Brain microvascular endothelial cell (primary cell): ENCODE data around the gene IMPA2.

Experiments
- DNase-seq: peaks from one replicate; pipeline ENCODE4 v3.0.0-alpha.2; 2020
- H3K27ac ChIP-seq: fragments of 250-450 bp; sonication (Bioruptor Pico); 2 replicates; pipeline ENCODE4 v1.5.1; 2020; ENCODE audit warnings: mild to moderate bottlenecking, moderate library complexity
- H3K27me3 ChIP-seq: fragments of 250-450 bp; sonication (Bioruptor Pico); replicated peaks from 2 replicates; pipeline ENCODE4 v1.5.1; 2020; ENCODE audit warnings: mild to moderate bottlenecking
- H3K36me3 ChIP-seq: fragments of 250-450 bp; sonication (Bioruptor Pico); replicated peaks from 2 replicates; pipeline ENCODE4 v1.5.1; 2020; ENCODE audit warnings: mild to moderate bottlenecking
- H3K4me3 ChIP-seq: 2 replicates; pipeline ENCODE4 v1.5.1; 2011; ENCODE audit warnings: low read depth, mild to moderate bottlenecking, control low read depth, low read length, moderate library complexity
- CTCF ChIP-seq: IDR thresholded peaks from 2 replicates; pipeline ENCODE4 v1.5.1; 2011; ENCODE audit warnings: low read depth, mild to moderate bottlenecking, moderate library complexity, low read length, control low read depth, inconsistent platforms; ENCODE audit errors: missing control alignments
- in situ Hi-C: cut with HindIII; loops from 2 replicates; pipeline ENCODE4 v1.10.0; 2017; ENCODE audit warnings: low sequenced_read_pairs, low pct_ligation_motif_present

IMPA2 gene

GRCh38 chr18:12031181-12031580 is 49.9 kb downstream of the IMPA2 start:
- in situ Hi-C loops = no loop called here
- no peak for TF ChIP-seq CTCF
- Histone ChIP-seq H3K27me3 (no peaks in the 10 kb centered on the region), H3K36me3 (no peaks in the 10 kb centered on the region), H3K27ac (no peak overlapping the region), H3K4me3 (no peak overlapping the region)
- no peak for DNase-seq

- DNase-seq = peak; percentile 57
- H3K27ac ChIP-seq = no peak overlapping the region
- no peaks in the 10 kb centered on the region for H3K27me3 ChIP-seq
- in situ Hi-C loops = no loop called here
- no peaks in the 10 kb centered on the region for H3K36me3 ChIP-seq
- no peak overlapping the region for H3K4me3 ChIP-seq
- TF ChIP-seq CTCF = no peak
Observed at GRCh38 chr18:12031846-12032245, 50.5 kb downstream of the IMPA2 start.

- no peak for DNase-seq
- Histone ChIP-seq H3K36me3 (no peaks in the 10 kb centered on the region), H3K27ac (no peak overlapping the region), H3K27me3 (no peaks in the 10 kb centered on the region), H3K4me3 (no peak overlapping the region)
- in situ Hi-C loops = no loop called here
- TF ChIP-seq CTCF = no peak
Observed at GRCh38 chr18:12032786-12033642, 51.7 kb downstream of the IMPA2 start.

- TF ChIP-seq CTCF = no peak
- no peaks in the 10 kb centered on the region for H3K27me3 ChIP-seq
- no peaks in the 10 kb centered on the region for H3K36me3 ChIP-seq
- H3K4me3 ChIP-seq = no peak overlapping the region
- no peak overlapping the region for H3K27ac ChIP-seq
- DNase-seq = no peak
- in situ Hi-C loops = no loop called here
Observed at GRCh38 chr18:12033643-12034025, 52.3 kb downstream of the IMPA2 start.

DNA sequence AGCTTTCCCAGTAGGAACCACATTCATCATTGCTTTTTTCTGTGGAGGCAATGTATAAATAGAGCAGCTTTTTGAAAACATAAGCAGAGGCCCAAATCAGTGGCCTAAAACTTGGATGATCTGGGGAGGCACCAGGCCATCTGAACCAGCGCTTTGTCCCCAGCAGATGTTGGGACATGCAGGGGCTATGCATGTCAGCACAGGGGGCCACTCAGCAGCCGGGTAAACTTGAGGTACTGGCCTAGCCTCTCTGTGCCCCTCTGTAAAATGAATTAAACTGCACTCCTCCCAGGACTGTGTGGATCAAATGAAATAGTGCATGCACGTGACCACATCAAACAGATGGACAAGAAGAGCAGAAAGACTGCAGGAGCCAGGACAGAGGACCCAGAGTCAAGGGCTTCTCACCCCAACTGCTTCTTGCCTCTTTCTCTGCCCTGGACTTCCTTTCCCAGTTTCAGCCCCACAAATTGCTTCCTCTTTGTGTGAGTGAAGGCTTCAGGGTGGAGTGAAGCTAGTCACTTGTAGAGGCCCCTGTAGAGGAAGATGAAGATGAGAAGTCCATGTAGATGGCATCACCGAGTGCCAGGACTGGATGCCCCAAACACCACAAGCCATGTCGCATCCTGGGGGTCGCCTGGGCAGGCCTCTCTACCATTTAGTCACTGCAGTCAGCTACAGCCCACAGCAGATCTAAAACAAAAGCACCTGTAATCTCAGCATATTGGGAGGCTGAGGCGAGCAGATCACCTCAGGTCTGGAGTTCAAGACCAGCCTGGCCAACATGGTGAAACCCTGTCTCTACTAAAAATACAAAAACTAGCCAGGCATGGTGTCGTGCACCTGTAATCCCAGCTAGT is 53.2 kb downstream of the IMPA2 start:
- no peaks in the 10 kb centered on the region for H3K27me3 ChIP-seq
- no peak overlapping the region for H3K27ac ChIP-seq
- no peak for TF ChIP-seq CTCF
- DNase-seq = no peak
- no peaks in the 10 kb centered on the region for H3K36me3 ChIP-seq
- in situ Hi-C loops = no loop called here
- no peak overlapping the region for H3K4me3 ChIP-seq
